Chondrocyte (in vitro differentiated cells): ENCODE results near the gene ABCC2. TPM values are rescaled to one million over a fixed set of nuclear protein-coding genes. Genes with fewer than 3 reads are reported as not detected.

Experiments used
- DNase-seq: peaks from one replicate; pipeline ENCODE4 v3.0.0; 2021; ENCODE audit warnings: mixed read lengths, low spot score
- H3K27ac Mint-ChIP-seq: one replicate; pipeline ENCODE4 v1.8.0; 2021; ENCODE audit warnings: mild to moderate bottlenecking, moderate library complexity, mixed read lengths; ENCODE audit not compliant: unreplicated experiment
- H3K27me3 Mint-ChIP-seq: 2 replicates; pipeline ENCODE4 v1.8.0; 2021; ENCODE audit warnings: low read depth, mixed read lengths
- H3K36me3 Mint-ChIP-seq: 2 replicates; pipeline ENCODE4 v1.8.0; 2021; ENCODE audit warnings: low read depth, mixed read lengths
- H3K4me1 Mint-ChIP-seq: 2 replicates; pipeline ENCODE4 v1.8.0; 2021; ENCODE audit warnings: low read depth, mild to moderate bottlenecking, mixed read lengths
- H3K4me3 Mint-ChIP-seq: one replicate; pipeline ENCODE4 v1.8.0; 2021; ENCODE audit warnings: mild to moderate bottlenecking, moderate library complexity, mixed read lengths; ENCODE audit not compliant: unreplicated experiment
- H3K9me3 Mint-ChIP-seq: 2 replicates; pipeline ENCODE4 v1.8.0; 2021; ENCODE audit warnings: low read depth, mixed read lengths
- CTCF ChIP-seq: fragments of 200-600 bp; sonication (generic); IDR thresholded peaks from 2 replicates; pipeline ENCODE4 v1.5.0; 2021; ENCODE audit warnings: antibody characterized with exemption, mild to moderate bottlenecking, moderate library complexity
- total RNA-seq: library from RNA; stranded (reverse); gene quantifications from 3 replicates; pipeline ENCODE4 v1.2.1, GENCODE V29; 2021

Gene ABCC2
- total RNA-seq, 1 donor from 2014 or later: 0.57 TPM

GRCh38 chr10:99875473-99875872 is 93.0 kb downstream of the ABCC2 start:
- no peaks in the 10 kb centered on the region for H3K9me3 Mint-ChIP-seq
- H3K27me3 Mint-ChIP-seq: no peaks in the 10 kb centered on the region
- H3K4me1 Mint-ChIP-seq: peaks cover 7% of the 10 kb centered on the region
- peaks cover 52% of the 10 kb centered on the region for H3K36me3 Mint-ChIP-seq
- no peak overlapping the region for H3K4me3 Mint-ChIP-seq
- H3K27ac Mint-ChIP-seq: no peak overlapping the region
- TF ChIP-seq CTCF: no peak
- no peak for DNase-seq

GRCh38 chr10:99880080-99880835 is 97.8 kb downstream of the ABCC2 start:
- no peak overlapping the region for H3K27ac Mint-ChIP-seq
- H3K36me3 Mint-ChIP-seq: peaks cover 59% of the 10 kb centered on the region
- no peak for TF ChIP-seq CTCF
- H3K9me3 Mint-ChIP-seq: no peaks in the 10 kb centered on the region
- DNase-seq: no peak
- no peaks in the 10 kb centered on the region for H3K27me3 Mint-ChIP-seq
- no peaks in the 10 kb centered on the region for H3K4me1 Mint-ChIP-seq
- H3K4me3 Mint-ChIP-seq: no peak overlapping the region

- Mint-ChIP-seq H3K36me3 (peaks cover 56% of the 10 kb centered on the region), H3K27ac (no peak overlapping the region), H3K4me3 (no peak overlapping the region), H3K4me1 (no peaks in the 10 kb centered on the region), H3K27me3 (no peaks in the 10 kb centered on the region), H3K9me3 (no peaks in the 10 kb centered on the region)
- DNase-seq: no peak
- TF ChIP-seq CTCF: no peak
Measured at GRCh38 chr10:99881371-99881770, 98.9 kb downstream of the ABCC2 start.

- no peak overlapping the region for H3K4me3 Mint-ChIP-seq
- peaks cover 46% of the 10 kb centered on the region for H3K36me3 Mint-ChIP-seq
- DNase-seq: no peak
- peaks cover 4% of the 10 kb centered on the region for H3K4me1 Mint-ChIP-seq
- no peak overlapping the region for H3K27ac Mint-ChIP-seq
- TF ChIP-seq CTCF: no peak
- H3K9me3 Mint-ChIP-seq: no peaks in the 10 kb centered on the region
- no peaks in the 10 kb centered on the region for H3K27me3 Mint-ChIP-seq
Measured at GRCh38 chr10:99883523-99883922, 101.1 kb downstream of the ABCC2 start.

GRCh38 chr10:99888622-99889021 is 106.2 kb downstream of the ABCC2 start:
- H3K9me3 Mint-ChIP-seq: no peaks in the 10 kb centered on the region
- no peak for TF ChIP-seq CTCF
- no peak for DNase-seq
- no peaks in the 10 kb centered on the region for H3K27me3 Mint-ChIP-seq
- peaks cover 19% of the 10 kb centered on the region for H3K36me3 Mint-ChIP-seq
- H3K4me1 Mint-ChIP-seq: peaks cover 15% of the 10 kb centered on the region
- H3K4me3 Mint-ChIP-seq: peak overlapping the region; percentile 16
- peak overlapping the region; percentile 89 for H3K27ac Mint-ChIP-seq
